Measurements from ENCODE around the gene C10orf71. TPM values are rescaled to one million over a fixed set of nuclear protein-coding genes. Genes with fewer than 3 reads are reported as not detected.

Gene C10orf71
- total RNA-seq, 1 donor from 2014 or later: not detected

DNA sequence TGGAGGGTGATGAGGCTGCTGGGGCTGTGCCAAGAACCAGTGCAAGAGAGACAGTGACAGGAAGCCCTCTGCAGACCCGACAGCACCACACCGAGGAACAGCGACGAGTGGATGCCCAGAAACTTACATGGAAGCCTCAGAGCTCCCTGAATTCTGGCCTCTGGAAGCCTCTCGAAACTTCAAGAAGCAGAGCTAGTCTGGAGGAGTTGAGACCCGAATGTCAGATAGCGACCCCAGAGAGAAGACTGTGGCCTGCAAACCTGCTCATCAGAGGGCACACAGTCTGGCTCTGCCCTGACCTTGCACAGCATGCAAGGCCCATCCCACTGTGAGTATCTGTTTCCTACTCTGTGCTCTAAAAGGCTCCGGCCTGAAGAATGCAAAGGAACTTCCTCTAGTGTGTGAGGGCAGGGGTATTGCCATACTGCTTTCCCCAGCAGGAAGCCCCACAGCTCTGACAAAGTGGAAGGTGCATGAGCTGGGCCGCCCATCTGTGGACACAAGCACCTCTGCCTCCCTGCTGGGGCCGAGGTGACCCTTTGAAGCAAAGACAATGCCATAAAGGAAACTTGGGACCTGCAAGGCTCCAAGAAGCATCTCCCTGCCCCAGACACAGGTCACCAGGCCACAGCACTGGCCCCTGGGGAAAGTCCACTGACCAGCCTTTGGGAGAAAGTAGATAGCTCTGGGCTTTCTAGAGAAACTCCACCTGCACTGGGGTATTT, 10.5 kb upstream of the C10orf71 start:
- Histone ChIP-seq H3K27ac (no peak overlapping the region), H3K4me1 (peaks cover 4% of the 10 kb centered on the region), H3K36me3 (no peaks in the 10 kb centered on the region), H3K9me3 (no peaks in the 10 kb centered on the region), H3K4me3 (no peak overlapping the region), H3K27me3 (ENCODE audit: low read depth) (no peaks in the 10 kb centered on the region)
- TF ChIP-seq, protein P1, sequence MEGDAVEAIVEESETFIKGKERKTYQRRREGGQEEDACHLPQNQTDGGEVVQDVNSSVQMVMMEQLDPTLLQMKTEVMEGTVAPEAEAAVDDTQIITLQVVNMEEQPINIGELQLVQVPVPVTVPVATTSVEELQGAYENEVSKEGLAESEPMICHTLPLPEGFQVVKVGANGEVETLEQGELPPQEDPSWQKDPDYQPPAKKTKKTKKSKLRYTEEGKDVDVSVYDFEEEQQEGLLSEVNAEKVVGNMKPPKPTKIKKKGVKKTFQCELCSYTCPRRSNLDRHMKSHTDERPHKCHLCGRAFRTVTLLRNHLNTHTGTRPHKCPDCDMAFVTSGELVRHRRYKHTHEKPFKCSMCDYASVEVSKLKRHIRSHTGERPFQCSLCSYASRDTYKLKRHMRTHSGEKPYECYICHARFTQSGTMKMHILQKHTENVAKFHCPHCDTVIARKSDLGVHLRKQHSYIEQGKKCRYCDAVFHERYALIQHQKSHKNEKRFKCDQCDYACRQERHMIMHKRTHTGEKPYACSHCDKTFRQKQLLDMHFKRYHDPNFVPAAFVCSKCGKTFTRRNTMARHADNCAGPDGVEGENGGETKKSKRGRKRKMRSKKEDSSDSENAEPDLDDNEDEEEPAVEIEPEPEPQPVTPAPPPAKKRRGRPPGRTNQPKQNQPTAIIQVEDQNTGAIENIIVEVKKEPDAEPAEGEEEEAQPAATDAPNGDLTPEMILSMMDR (IDR thresholded peaks at IDR 0.05): no peak
- ATAC-seq (no peak), DNase-seq (no peak)
- intact Hi-C loops (cut with DNase I): no loop called here

GRCh38 chr10:49289480-49289879, 9.5 kb upstream of the C10orf71 start:
- H3K36me3 ChIP-seq: no peaks in the 10 kb centered on the region
- H3K4me3 ChIP-seq: no peak overlapping the region
- peaks cover 4% of the 10 kb centered on the region for H3K4me1 ChIP-seq
- intact Hi-C loops (cut with DNase I): no loop called here
- H3K27ac ChIP-seq: no peak overlapping the region
- TF ChIP-seq, protein P1 (IDR thresholded peaks at IDR 0.05): no peak
- H3K9me3 ChIP-seq: no peaks in the 10 kb centered on the region
- DNase-seq (no peak), ATAC-seq (no peak)
- no peaks in the 10 kb centered on the region for H3K27me3 ChIP-seq (ENCODE audit: low read depth)

DNA sequence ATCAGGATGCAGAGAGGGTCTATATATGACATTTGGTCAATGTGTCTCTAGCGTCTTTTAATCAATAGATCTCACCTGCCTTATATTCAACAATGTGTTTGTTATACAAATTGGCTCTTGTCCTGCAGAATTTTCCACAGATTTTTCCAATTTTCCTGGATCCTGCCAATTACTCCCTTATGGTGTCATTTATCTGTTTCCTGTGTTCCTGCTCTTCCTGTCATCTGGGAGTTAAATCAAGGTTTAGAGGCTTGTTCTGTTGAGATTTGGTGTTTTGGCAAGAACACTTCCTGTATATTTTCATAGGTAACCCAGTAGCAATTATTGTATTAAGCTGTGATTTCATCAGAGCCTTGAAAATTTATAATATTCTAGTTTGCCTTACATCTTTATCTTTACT, 8.8 kb upstream of the C10orf71 start:
- ATAC-seq (no peak), DNase-seq (no peak)
- TF ChIP-seq, protein P1 (IDR thresholded peaks at IDR 0.05): no peak
- Histone ChIP-seq H3K4me1 (peaks cover 4% of the 10 kb centered on the region), H3K4me3 (no peak overlapping the region), H3K27ac (no peak overlapping the region), H3K9me3 (no peaks in the 10 kb centered on the region), H3K36me3 (no peaks in the 10 kb centered on the region), H3K27me3 (ENCODE audit: low read depth) (no peaks in the 10 kb centered on the region)
- intact Hi-C loops (cut with DNase I): no loop called here

DNA sequence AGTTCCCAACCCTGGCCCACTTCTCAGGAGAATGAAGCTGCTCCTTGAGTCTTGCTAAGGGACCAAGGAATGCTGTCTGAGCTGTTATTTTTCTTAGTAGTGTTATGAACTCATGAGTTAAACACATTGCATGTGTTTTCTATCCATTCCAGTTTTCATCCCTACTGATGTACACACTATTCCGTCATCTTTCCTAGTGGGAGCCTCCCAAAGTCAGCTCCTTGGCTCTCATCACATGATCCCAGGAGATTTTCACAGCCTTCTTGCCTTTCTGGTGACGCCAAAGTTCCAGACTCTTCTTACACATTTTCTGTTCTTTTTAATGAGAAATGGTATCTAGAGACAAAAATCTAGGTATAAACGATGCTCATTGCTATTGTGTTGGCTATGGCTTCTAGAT, 8.4 kb upstream of the C10orf71 start:
- Histone ChIP-seq H3K27me3 (ENCODE audit: low read depth) (no peaks in the 10 kb centered on the region), H3K4me1 (peaks cover 4% of the 10 kb centered on the region), H3K36me3 (no peaks in the 10 kb centered on the region), H3K9me3 (no peaks in the 10 kb centered on the region), H3K4me3 (no peak overlapping the region), H3K27ac (no peak overlapping the region)
- DNase-seq: no peak
- no peak for ATAC-seq
- intact Hi-C loops (cut with DNase I): no loop called here
- TF ChIP-seq, protein P1 (IDR thresholded peaks at IDR 0.05): no peak

GRCh38 chr10:49292565-49293207, 6.3 kb upstream of the C10orf71 start:
- intact Hi-C loops (cut with DNase I): no loop called here
- Histone ChIP-seq H3K9me3 (no peaks in the 10 kb centered on the region), H3K27ac (no peak overlapping the region), H3K36me3 (no peaks in the 10 kb centered on the region), H3K4me1 (peaks cover 4% of the 10 kb centered on the region), H3K4me3 (no peak overlapping the region), H3K27me3 (ENCODE audit: low read depth) (no peaks in the 10 kb centered on the region)
- ATAC-seq (peak; percentile 24 to 71), DNase-seq (no peak)
- TF ChIP-seq, protein P1 (IDR thresholded peaks at IDR 0.05): no peak
